Measurements from ENCODE around the gene SNX8.
"Not testable (repeated sequence)": the region's sequence is repeated elsewhere in the genome, so short reads cannot be mapped to it uniquely, and the experiment has no call there.

The SNX8 gene

DNA sequence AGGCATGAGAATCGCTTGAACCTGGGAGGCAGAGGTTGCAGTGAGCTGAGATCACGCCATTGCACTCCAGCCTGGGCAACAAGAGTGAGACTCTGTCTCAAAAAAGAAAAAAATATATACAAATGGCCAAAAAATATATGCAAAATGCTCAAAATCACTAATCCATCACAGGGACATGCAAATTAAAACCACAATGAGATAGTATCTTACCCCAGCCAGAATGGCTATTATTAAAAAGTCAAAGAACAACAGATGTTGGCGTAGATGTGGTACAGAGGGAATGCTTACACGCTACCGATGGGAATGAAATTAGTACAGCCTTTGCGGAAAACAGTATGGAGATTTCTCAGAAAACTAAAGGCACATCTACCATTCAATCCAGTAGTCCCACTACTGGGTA lies 17.4 kb downstream of the SNX8 start:
- DNase-seq, result no peak

DNA sequence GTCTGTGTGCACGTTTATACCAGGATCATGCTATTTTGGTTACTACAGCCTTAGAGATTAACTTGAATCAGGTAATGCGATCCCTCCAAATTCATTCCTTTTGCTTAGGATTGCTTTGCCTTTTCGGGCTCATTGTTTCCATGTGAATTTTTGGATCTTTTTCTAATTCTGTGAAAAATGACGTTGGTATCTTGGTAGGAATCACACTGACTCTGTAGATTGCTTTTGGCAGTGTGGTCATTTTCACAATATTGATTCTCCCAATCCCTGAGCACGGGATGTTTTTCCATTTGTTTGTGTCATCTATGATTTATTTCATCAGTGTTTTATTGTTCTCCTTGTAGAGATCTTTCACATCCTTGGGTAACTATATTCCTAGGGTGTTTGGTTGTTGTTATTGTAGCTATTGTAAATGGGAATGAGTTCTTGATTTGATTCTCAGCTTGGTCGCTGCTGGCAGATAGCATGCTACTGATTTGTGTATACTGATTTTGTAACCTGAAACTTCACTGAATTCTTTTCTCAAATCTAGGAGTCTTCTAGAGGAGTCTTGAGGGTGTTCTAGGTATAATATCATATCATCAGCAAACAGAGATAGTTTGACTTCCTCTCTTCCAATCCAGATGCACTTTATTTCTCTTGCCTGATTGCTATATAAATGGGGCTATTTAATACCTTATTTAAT lies 18.2 kb downstream of the SNX8 start:
- DNase-seq, result no peak

DNA sequence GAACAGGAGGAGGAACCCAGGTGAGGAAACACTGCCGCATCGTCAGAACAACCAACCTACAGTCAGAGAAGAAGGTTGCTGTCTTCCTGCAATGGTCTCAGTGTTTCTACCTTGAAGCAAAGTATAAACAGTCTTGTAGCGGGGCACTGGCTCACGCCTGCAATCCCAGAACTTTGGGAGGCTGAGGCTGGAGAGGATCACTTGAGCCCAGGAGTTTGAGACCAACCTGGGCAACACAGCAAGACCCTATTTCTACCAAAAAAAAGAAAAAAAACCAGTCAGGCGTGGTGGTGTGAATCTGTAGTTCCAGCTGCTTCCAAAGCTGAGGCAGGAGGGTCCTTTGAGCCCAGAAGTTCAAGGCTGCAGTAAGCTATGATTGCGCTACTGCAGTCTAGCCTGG lies 23.4 kb downstream of the SNX8 start:
- no peak for DNase-seq

DNA sequence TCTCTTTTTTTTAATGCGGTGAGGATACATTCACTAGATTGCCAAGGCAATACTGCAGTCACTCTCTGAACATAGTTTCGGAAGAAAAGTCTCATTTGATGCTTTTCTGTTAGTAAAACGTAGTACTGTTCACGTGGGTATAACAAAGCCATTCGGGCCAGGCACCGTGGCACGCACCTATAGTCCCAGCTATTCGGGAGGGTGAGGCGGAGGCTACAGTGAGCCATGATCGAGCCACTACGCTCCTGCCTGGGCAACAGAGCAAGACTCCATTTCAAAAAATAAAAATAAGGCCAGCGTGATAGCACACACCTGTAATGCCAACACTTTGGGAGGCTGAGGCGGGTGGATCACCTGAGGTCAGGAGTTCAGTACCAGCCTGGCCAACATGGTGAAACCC lies 24.6 kb downstream of the SNX8 start:
- DNase-seq, result no peak

DNA sequence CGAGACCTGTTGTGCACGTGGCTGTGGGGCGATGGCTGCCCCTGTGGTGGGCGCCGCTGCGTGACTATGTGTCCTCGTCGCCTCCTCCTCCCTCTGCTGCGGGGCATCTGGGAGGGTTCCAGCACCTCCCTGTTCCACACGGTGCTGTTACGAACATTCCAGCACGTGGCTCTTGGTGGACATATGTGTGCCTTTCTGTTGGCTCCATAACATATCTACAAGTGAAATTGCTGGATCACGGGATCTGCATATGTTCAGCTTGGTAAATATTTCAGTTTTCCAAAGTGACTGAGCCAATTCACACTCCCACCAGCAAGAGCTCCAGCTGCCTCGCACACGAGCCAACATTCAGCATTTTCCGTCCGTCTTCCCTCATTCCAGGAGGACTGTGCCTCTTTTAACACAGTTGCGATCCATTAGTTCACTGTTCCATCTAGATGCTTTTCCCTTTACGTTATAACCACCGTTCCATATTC lies 25.1 kb downstream of the SNX8 start:
- peak; percentile 0 for DNase-seq

DNA sequence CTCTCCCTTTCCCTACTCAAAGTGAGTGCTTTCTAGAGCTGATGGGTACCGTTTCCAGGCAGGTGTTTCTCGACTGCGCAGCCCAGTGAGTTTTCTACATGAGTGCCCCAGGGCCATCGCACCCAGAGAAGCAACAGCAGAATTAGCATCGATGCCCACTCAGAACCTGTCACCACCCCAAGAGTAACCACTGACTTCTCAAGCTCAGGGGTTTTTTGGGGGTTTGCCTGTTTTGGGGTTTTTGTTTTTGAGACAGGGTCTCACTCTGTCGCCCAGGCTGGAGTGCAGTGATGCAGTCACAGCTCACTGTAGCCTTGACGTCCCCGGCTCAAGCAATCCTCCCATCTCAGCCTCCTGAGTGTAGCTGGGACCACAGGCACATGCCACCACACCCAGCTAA lies 25.7 kb downstream of the SNX8 start:
- DNase-seq, result no peak

DNA sequence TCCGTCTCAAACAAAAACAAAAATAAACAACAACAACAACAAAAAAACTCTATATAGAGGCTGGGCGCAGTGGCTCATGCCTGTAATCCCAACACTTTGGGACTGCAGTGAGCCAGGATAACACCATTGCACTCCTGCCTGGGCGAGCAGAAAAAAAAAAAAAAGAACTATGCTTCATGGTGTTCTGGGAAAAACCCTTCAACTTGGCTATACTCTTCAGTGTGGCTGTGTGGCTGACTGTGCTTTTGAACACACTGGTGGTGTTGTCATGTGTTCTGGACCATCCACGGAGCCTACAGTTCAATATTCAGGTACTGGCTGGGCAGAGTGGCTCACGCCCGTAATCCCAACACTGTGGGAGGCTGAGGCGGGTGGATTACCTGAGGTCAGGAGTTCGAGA lies 26.5 kb downstream of the SNX8 start:
- no peak for DNase-seq

DNA sequence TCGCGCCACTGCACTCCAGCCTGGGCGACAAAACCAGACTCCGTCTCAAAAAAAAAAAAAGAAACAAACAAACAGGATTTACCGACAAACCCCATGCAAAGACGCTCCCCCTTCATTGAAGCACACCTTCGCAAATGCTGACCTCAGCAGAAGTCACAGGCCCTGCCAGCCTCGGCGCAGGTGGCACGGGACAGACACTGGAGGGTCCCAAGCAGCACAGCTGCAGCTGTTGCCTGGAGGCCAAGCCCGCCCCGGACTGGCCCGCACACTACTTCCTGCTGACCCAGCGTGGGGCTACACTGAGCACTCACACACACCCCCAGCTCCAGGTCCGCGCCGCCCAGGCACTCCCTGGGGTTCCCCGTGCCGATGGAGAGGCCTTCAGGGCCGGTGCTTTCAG lies 31.2 kb downstream of the SNX8 start:
- no peak for DNase-seq

DNA sequence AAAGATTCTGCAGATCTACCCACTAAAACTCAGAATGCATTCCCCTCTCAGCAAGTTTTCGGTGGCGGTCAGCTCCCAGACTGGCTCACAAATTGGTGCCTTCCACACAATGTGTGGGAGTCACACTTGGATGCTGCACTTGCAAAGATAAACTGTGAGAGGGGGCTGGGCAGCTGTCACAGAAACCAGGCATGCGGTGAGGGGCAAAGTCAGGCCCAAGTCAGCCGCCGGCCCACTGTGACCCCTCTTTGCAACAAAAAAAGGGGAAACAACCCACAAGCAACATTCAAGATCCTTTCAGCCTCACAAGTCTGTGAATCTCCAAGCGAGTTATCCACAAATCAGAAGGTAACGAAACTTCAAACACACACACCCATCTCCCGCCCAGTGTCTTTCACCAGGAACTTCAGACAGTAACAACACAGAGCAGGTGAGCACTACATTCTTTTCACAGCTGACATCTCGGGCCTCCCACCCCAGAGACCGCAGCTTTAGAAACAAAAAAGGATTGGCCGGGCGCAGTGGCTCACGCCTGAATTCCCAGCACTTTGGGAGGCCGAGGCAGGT lies 32.0 kb downstream of the SNX8 start:
- peak; percentile 67 for DNase-seq

DNA sequence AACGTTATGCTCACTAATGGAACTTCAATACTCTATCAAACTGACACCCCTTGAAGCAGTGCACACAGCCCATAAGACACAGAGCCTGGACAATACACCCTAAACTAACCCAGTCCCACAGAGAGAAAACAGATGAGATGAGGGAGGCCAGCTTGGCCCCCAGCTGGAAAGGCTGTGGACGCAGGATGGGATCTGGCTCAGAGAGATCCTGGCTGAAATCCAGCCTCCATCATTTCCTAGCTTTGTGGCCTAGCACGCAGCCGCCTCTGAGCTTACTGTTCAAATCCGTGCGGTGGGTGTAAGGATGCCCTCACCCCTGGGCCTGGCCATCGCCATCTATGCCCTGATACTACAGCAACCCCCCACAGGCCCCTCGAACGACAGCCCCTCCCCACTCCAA lies 32.7 kb downstream of the SNX8 start:
- no peak for DNase-seq

DNA sequence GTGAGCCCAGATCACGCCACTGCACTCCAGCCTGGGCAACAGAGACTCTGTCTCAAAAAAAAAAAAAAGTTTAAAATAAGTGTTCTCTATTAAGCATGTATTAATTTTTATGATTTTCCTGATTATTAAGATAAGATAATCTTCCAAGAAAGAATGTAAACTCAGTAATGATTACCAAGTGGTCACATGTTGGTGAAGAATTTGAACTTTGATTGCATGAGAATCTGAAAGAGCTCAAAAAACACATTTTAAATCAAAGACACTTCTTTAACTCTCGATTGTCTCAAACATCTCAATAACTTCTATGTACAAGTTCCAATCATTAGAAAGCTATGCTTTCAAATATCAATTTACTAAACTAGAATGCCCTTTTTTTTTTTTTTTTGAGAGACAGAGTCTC lies 33.8 kb downstream of the SNX8 start:
- DNase-seq, result no peak

DNA sequence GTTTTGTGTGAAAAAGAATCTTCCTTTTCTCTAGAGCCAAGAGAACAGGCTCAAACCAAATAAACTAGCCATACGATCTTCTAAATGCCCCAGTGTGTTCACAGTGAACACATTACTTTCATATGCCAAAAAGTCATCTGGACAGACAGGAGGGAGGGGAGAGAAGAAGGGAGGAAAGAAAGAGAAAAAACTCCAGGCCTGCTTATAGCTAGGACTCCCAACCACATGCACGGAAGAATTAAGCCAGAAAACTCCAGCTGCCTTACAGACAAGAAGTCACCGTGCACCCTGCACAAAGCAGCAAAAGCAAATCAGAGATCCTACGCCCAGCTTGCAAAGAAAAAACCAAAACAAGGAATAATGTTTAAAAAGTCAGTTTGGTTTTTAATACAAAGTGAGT lies 34.3 kb downstream of the SNX8 start:
- no peak for DNase-seq

DNA sequence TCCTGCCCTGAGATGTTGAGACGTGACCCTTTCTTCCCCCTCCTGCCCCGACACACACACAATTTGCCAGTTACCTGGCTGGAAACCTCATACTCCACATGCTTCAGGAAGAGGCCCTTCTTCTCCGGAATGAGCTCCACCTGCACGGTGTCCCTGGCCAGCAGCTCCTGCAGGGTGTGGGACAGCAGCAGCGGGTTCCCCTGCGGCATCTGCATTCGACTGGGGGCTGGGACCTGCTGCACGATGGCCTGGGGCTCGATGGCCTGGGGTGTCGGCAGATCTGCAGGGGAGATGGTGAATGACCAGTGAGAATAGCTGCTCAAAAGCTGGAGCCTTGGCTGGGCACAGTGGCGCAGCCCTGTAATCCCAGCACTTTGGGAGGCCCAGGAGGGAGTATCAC lies 36.2 kb downstream of the SNX8 start:
- DNase-seq, result no peak

DNA sequence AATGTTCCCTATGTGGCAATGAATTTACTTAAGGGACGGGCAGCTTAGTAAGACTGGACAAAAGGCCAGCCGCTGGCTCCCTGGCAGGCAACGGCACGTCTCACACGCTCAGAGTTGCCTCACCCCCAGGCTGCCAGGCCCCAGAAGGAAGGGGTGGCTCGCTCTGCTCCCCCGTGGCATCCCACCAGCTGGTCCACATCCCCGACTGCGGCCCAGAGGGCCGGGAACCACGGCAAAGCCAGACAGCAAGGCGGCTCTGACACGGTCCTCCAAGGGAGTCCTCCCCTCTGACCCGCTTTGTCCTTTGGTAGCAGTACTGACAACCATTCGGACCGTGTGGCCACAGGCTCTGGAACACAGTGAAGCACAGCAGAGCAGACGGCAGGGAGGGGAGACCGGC lies 38.1 kb downstream of the SNX8 start:
- DNase-seq, result no peak

DNA sequence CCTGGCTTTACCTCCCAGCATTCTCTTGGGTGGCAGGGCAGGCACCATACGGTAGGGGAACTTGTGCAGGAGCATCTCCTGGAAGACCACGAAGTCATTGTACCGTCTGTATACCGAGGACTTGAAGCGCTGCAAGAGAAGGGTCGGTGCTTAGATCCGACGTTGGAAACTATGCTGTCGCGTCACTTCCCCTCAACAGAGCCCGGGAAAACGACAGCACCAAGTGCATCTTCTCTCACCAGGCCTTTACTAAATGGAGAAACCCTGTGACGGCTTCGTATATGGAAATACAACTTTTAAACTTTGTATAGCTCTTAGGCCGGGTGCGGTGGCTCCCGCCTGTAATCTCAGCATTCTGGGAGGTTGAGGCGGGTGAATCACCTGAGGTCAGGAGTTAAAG lies 39.1 kb downstream of the SNX8 start:
- DNase-seq, result no peak

DNA sequence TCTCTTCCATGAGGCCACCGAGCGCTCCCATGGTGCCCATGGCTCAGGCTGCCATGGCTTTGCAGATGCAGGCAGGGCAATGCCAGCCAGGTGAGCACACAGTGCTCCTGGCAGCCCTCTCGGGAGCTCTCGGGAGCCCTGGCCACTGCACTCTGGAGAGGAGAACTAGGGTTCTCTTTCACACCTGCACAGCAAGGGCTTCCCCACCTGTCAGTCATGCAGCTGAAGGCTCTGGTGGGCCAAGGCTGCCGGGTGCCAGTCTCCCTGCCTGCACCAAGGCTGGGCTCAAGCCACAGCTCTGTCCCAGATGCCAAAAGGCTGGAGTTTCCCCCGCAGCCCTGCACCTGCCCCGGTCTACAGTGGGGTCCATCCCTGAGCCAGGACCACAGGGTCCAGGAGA lies 39.6 kb downstream of the SNX8 start:
- no peak for DNase-seq

DNA sequence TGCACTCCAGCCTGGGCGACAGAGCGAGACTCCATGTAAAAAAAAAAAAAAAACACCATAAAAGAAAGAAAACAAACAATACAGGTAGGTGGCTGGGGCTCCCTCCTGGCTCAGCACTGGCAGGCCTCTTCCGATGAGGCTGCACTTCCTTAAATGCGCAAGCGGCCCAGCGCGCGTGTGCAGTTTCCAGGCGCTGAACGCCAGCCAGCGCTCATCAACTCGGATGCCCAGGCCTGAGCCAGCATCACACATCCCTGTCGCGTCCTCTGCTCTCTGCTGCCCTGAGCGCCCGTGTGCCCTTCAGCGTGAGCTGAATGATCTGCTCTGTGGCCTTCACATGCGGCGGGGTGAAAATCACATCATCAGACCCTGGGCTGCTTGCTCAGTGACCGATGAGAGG lies 40.4 kb downstream of the SNX8 start:
- DNase-seq, result no peak

DNA sequence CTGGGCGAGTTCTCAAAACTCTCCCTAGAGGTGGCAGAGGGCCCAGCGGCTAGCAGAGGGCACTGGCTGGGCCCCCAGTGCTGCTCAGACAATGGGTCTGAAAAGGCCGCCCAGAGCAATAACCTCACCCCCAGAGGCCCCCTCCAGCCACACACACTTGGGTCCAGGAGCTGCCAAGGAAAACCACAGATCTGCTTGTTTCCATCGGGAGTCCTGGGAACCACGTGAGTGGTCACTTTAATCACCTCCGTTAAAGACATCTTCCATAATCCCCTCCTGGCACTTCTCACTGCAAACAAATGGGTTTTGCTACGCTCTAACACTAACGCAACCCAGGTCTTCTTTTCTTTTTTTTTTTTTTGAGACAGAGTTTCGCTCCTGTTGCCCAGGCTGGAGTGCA lies 42.2 kb downstream of the SNX8 start:
- no peak for DNase-seq

DNA sequence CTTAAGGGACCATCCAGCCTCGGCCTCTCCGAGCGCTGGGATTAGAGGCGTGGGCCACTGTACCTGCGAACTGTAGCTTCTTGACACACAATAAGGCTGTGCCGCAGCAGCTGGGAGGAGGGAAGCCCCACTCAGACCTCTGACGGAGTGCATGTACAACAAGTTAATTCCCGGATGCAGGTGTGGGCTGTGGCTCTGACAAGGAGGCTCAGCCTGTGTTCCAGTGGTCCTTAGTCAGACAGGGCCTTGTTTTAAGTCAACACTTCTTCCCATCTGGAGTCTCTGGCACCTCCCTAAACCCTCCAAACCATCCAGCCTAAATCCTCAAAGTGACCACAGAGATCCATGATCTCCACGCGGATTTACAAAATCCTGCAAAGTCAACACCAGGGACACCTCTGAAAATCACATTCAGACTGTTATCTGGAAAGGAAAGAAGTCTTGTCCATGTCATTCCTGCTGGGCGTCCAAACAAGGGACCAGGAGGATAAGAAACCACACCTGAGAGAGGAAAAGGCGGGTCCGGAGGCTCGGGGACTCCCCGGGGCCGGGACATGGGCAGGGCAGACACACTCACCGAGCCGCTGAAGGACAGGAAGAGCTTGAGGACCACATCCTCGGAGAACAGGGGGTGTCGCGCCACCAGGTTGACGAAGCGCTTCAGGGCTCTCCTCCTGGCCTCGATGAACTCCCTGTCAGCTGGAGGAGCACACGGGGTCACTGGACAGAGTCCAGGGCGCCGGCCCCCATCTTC lies 42.8 kb downstream of the SNX8 start:
- no peak for DNase-seq

DNA sequence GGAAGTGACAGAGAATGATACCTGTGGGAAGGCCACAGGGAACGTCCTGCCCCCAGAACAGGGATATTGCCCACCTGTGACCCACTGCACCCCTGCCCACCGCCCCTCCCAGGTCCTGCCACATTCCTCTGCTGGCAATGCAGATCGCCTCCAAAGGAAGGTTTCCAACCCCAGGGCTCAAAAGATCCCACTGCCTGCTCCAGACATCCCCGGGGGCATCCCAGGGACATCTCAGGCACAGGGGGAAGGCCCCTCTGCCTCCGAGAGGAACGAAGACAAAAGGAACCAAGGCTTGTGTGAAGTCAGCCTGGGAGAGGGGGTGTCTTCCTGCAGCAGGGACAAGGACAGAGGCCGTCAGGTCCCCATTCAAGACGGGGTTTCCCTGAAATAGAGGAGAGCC lies 43.7 kb downstream of the SNX8 start:
- no peak for DNase-seq

DNA sequence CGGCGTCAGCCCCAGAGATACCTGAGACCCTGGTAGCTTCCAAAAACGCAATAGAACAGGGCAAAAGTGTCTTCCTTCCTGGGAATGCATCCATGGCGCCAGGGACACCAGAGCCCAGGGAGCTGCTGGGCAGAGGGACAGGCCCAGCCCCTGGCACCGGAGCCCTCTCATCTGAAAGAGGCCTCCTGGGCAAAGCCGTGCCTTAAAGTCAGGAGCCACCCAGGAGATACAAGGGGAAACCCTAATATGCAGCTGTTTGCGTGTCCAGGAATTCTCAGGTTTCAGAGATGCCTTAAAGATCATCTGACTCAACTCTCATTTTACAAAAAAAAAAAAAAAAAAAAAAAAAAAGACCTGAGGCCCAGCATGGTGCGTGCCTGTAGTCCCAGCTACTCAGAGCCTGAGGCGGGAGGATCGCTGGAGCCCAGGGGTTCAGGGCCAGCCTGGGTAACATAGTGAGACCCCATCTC lies 44.2 kb downstream of the SNX8 start:
- DNase-seq, result no peak

DNA sequence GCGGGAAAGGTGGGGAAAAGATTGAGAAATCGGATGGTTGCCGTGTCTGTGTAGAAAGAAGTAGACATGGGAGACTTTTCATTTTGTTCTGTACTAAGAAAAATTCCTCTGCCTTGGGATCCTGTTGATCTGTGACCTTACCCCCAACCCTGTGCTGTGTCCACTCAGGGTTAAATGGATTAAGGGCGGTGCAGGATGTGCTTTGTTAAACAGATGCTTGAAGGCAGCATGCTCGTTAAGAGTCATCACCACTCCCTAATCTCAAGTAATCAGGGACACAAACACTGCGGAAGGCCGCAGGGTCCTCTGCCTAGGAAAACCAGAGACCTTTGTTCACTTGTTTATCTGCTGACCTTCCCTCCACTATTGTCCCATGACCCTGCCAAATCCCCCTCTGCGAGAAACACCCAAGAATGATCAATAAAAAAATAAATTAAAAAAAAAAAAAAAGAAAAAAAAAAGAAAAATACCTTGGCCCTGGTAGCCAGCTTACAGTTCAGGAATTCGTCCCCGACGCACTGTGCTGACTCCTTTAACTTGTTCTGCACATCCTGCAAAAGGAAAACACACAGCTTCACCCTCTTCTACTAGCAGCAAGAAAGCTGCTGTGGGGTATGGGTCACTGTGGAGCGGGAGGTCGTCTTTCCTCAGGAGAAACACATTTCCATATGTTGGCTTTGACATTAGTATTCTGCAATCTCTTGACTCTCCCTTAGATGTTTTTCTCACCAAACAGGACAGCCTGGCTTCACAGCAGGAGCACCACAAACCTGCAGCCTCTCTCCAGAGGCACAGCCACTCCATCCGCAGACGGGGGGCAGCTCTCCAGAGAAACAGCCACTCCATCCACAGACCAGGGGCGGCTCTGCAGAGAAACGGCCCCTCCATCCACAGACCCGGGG lies 44.9 kb downstream of the SNX8 start:
- not testable (repeated sequence) for DNase-seq

DNA sequence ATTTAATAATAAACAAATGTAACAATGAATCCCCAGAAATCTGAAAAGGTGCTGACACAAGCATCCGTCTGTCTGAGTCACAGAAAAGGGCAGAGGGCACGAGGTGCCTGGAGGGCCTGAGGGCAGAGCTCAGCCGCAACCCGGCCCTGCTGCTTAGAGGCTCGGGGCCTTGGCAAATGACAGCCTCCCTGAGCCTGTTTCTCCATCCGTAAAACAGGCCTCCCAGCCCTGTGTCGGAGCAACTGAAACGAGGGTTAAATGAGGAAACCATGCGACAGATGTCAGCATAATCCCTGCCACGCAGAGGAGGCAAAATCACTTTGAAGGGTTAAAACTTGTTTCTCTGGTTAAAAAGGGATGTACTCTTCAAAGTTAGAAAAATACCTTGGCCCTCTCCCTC lies 47.3 kb downstream of the SNX8 start:
- no peak for DNase-seq

Measured in right kidney (tissue), 1 donor.